Gastrocnemius medialis (tissue), 4 donors: ENCODE results near the gene LCK.

ENCODE experiments used
- CTCF ChIP-seq, 5 experiments: fragments of 450-650 bp in 3 of 5; fragments of 200-600 bp in 2 of 5; sonication (generic) in 2 of 5; IDR thresholded peaks in 4 of 5; conservative IDR thresholded peaks in 1 of 5; 1 replicate in 4 of 5; 2 replicates in 1 of 5; pipeline ENCODE4 v1.5.1; 2016 to 2019; ENCODE audit warnings: antibody characterized with exemption in 5 of 5, mild to moderate bottlenecking in 3 of 5, moderate library complexity in 3 of 5
- POLR2A ChIP-seq, 2 donors: fragments of 450-650 bp; IDR thresholded peaks; one replicate each; pipeline ENCODE4 v1.6.1; 2017; ENCODE audit warnings: antibody characterized with exemption in 2 of 2, mild to moderate bottlenecking in 2 of 2, moderate library complexity in 2 of 2

- TF ChIP-seq CTCF (IDR thresholded peaks at IDR 0.05 in 4 of 5, conservative IDR thresholded peaks at IDR 0.05 in 1 of 5), result no peak
- TF ChIP-seq POLR2A (IDR thresholded peaks at IDR 0.05), result no peak
Observed at GRCh38 chr1:32309960-32310359, 58.9 kb downstream of the LCK start.
